LNCaP clone FGC (cell line): ENCODE data around the gene TTF1.

Experiments
- DNase-seq: peaks from one replicate; pipeline ENCODE4 v3.0.0-alpha.2; 2011; ENCODE audit warnings: low read depth
- H3K4me3 ChIP-seq: 2 replicates; pipeline ENCODE4 v1.5.1; 2011; ENCODE audit warnings: mild to moderate bottlenecking, low read depth, low read length, control low read depth
- CTCF ChIP-seq: IDR thresholded peaks from 2 replicates; pipeline ENCODE4 v1.5.1; 2012; ENCODE audit warnings: mild to moderate bottlenecking; ENCODE audit not compliant: control insufficient read depth, insufficient read depth; ENCODE audit errors: extremely low read depth

The TTF1 gene

GRCh38 chr9:132424857-132425674 lies 18.4 kb upstream of the TTF1 start:
- no peak for TF ChIP-seq CTCF
- no peak for DNase-seq
- H3K4me3 ChIP-seq = no peak overlapping the region

GRCh38 chr9:132423503-132423902 lies 16.9 kb upstream of the TTF1 start:
- DNase-seq = no peak
- no peak overlapping the region for H3K4me3 ChIP-seq
- no peak for TF ChIP-seq CTCF

- H3K4me3 ChIP-seq = no peak overlapping the region
- TF ChIP-seq CTCF = no peak
- no peak for DNase-seq
Measured at GRCh38 chr9:132422574-132422973, 15.9 kb upstream of the TTF1 start.

GRCh38 chr9:132418726-132419363 lies 12.2 kb upstream of the TTF1 start:
- DNase-seq = no peak
- no peak for TF ChIP-seq CTCF
- H3K4me3 ChIP-seq = no peak overlapping the region

- no peak for TF ChIP-seq CTCF
- H3K4me3 ChIP-seq = no peak overlapping the region
- DNase-seq = no peak
Measured at GRCh38 chr9:132415181-132415580, 8.5 kb upstream of the TTF1 start.

- H3K4me3 ChIP-seq = no peak overlapping the region
- DNase-seq = no peak
- TF ChIP-seq CTCF = no peak
Measured at GRCh38 chr9:132414731-132415130, 8.1 kb upstream of the TTF1 start.
